ENCODE measurements around the gene ZBTB44.
"Not testable (repeated sequence)": the region's sequence is repeated elsewhere in the genome, so short reads cannot be mapped to it uniquely, and the experiment has no call there.

ZBTB44 gene, protein sequence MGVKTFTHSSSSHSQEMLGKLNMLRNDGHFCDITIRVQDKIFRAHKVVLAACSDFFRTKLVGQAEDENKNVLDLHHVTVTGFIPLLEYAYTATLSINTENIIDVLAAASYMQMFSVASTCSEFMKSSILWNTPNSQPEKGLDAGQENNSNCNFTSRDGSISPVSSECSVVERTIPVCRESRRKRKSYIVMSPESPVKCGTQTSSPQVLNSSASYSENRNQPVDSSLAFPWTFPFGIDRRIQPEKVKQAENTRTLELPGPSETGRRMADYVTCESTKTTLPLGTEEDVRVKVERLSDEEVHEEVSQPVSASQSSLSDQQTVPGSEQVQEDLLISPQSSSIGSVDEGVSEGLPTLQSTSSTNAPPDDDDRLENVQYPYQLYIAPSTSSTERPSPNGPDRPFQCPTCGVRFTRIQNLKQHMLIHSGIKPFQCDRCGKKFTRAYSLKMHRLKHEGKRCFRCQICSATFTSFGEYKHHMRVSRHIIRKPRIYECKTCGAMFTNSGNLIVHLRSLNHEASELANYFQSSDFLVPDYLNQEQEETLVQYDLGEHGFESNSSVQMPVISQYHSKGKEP

DNA sequence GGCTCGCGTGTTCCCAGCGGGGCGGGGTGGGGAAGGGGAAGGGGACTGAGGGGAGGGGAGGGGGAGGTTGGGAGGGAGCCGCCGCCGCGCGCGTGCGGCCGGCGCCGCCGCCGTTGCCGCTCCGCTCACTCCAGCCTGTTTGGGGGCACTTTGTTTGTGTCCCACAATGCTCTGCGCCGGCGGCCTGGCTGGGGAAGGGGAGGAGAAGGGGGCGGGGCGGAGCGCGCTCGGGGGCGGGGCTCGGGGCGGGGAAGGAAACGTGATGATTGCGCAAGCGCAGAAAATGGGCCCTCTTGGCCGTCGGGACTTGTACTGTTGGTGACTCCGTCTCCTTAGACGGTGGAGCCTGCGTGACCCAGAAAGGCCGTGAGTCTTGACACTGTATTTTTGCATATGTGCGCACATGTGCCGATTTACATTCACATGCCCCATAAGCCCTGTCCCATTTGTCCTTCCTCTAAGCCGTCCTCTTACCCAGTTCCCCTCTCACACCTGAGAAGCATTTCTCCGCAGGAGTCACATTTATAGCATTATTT is at the start of gene ZBTB44:
ZBTB44 (minus strand) TSS at position 168 of the 536 bp plus-strand sequence. CDS start 53,044 bp downstream, outside the sequence.
- DNase-seq, result peak; percentile 73

DNA sequence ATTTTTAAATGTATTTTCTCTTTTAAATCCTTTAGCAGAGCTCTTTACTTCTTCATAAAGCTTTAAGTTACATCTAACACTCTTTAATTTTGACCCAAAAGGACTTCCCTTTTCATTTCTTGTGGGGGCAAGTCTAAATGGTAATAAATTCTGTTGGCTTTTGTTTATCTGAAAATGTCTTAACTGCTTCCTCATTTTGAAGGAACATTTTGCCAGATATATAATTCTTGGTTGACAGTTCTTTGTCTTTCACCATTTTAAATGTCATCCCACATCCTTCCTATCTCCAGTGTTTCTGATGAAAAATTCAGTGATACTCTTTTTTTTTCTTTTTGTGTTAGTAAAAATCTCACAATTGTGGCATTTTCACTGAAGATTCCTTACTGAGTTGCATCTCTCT is 44.7 kb upstream of the ZBTB44 start:
- DNase-seq, result no peak

DNA sequence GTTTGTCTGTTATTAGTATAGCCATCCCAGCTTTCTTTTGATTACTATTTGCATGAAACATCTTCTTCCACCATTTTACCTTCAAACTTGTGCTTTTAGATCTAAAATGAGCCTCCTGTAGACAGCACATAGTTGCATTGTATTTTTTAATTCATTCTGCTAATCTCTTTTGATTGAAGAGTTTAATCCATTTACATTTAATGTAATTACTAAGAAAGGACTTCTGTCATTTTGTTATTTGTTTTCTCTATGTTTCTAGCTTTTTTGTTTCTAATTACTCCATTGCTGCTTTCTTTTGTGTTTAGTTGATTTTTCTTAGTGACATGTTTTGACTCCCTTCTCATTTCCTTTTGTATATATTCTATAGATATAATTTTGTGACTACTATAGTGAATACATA is 43.7 kb upstream of the ZBTB44 start:
- no peak for DNase-seq

DNA sequence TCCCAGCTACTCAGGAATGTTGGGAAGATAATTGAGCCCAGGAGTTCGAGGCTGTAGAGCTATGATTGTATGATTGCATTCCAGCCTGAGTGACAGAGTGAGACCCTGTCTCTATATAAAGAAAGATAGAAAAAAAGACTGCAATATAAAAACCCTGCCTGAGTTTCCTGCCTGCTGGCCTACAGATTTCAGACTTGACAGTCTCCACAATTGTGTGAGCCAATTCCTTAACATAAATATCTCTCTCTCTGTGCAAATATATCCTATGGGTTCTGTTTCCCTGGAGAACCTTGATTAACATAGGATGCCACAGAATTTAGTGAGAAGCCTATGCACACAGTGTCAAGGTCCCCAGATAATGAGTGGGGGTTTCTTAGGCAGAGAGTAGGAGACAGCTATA is 32.5 kb upstream of the ZBTB44 start:
- no peak for DNase-seq

DNA sequence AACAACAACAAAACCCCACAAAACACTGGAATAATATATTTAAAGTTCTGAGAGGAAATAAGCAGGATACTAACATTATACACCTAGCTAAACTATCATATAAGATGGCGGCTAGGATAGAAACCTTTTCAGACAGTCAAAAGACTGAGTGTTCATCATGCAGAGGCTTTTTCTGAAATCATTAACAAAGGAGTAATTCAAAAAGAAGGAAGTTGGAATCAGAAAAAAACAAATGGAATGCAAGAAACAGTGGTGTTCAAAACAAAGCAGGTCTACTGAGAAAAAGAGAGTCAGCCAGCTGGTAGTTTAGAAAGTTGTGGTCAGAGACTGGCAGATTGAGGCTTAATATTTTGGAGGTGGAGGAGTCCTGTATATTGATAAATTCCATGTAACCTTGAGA is 30.1 kb upstream of the ZBTB44 start:
- DNase-seq, result no peak

DNA sequence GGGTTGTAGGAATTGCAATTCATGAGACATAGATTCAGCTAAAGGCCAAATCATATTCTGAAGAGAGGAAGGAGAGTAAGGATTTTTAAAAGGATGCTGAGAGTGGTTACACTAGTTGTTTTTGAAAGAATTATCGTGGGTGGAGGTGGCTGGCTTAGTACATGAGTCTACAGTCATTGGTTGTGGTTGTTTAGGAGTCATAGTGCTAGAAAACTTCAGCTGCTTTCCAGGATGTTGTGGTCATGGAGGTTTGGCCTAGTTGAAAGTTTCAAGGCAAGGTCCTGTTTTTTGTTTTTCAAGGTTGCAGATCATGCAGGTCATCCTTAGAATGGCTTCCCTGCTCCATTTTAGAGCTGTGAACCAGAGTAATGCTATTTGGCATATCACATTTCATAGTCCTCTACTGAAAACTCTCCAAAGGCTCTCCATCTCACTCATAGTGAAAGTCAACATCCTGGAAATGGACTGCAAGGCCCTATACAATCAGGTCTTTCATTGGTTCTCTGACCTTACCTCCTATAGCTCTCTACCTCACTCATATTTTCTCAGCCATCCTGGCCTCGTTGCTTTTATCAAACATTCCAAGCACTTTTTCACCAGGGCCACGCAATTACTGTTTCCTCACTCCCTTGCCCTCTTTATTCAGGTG is 26.1 kb upstream of the ZBTB44 start:
- no peak for DNase-seq

DNA sequence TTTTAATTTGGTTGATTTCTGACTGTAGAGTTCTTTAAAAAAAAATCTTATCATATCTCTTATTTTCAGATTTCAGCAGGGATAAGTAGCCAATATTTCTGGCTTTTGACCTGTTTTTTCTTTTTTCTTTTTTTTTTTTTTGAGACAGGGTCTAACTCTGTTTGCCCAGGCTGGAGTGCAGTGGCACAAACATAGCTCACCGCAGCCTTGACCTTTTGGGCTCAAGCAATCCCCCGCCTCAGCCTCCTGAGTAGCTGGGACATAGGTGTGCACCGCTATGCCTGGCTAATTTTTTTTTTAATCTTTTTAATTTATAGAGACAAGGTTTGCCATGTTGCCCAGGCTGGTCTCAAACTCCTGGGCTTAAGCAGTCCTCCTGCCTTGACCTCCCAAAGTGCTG is 23.9 kb upstream of the ZBTB44 start:
- DNase-seq, result no peak

DNA sequence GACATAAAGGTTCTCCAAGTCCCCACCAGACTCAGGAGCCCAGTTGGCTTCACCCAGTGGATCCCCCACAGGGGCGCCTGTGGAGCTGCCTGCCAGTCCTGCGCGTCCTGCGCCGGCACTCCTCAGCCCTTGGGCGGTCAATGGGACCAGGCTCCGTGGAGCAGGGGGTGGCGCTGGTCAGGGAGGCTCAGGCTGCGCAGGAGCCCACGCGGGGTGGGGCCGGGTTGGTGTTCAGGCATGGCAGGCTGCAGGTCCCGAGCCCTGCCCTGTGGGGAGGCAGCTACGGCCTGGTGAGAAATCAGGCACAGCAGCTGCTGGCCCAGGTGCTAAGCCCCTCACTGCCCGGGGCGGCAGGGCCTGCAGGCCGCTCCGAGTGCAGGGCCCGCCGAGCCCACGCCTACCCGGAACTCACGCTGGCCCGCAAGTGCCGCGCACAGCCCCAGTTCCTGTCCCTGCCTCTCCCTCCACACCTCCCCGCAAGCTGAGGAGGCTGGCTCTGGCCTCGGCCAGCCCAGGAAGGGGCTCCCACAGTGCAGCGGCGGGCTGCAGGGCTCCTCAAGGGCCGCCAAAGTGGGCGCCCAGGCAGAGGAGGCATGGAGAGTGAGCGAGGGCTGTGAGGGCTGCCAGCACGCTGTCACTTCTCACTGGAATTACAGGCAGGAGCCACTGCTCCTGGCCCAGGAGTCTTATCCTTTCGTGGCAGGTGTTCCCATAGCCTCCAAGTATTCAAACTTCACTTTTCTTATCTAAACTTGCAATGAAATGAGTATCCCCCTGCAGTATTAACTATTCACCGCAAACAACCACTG is 22.8 kb upstream of the ZBTB44 start:
- no peak for DNase-seq

DNA sequence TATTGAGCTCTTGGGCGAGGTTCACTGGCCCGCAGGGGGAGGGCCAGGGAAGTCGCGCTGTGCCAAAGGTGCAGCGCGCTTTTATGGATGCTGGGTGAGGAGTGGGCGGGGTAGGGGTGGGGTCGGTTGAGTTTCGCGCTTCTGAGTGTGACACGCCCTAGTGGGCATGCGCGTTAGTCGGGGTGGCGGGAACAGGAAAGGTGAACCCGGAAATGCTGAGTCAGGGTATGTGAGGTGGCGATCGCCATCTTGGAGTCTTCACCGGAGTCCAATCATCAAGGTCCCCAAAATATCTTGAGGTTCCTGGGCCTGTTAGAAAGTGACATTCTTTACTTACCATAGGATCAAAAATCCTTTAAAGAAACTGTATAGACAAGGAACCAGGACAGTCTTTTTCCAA is 16.7 kb upstream of the ZBTB44 start:
- not testable (repeated sequence) for DNase-seq

DNA sequence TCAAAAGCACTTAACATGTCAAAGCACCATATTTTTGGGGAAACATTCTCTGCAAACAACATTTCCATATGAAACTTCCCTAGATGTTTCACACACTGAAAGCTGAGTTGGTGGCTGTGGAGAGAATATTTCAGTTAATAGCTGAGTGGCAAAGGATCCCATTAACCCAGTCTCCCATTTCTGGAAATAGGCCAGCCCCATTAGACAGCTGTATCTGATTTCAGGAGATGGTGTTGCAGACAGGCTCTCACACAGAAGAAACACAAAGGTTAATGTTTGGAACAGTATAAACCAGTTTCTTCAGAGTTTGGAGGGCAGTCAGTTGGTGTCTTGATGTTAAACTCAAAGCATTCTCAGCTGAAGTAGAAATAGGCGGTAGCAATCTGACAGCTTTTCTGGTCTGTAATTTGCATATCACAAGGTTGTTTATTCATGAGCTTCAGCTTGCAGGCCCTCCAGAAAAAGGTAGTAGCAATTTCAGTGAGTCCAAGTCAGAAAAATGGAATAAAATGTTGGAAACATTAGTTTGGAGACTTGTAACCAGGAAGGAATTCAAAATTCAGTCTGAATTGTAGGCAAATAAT is 15.5 kb upstream of the ZBTB44 start:
- DNase-seq, result no peak

DNA sequence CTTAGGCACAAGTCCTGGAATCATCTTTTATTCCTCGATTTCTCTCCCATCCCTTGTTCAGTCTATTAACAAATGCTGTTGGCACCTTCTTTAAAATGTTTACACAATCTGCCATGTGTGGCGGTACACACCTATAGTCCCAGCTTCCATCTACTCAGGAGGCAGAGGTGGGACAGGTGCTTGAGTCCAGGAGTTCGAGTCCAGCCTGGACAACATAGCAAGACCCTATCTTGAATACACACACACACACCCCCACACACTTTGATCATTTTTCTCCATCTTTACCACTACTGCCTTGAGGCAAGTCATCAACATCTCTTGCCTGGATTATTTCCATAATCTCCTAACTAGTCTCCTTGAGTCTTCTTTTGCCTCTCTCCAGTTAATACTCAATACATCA is 13.7 kb upstream of the ZBTB44 start:
- no peak for DNase-seq

DNA sequence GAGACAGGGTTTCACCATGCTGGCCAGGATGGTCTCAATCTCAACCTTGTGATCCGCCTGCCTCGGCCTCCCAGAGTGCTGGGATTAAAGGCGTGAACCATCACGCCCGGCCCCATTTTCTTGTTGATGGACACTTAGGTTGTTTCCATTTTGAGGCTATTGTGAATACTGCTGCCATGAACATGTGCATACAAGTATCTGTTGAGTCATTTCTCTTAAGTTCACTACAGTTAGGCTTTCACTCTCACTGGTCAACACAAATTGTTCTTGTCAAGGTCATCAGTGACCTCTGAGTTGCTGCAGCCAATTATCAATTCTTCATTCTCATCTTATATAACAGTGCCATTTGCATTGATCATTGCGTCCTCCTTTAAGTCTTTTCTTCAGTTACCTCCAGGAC is 13.0 kb upstream of the ZBTB44 start:
- DNase-seq, result no peak

DNA sequence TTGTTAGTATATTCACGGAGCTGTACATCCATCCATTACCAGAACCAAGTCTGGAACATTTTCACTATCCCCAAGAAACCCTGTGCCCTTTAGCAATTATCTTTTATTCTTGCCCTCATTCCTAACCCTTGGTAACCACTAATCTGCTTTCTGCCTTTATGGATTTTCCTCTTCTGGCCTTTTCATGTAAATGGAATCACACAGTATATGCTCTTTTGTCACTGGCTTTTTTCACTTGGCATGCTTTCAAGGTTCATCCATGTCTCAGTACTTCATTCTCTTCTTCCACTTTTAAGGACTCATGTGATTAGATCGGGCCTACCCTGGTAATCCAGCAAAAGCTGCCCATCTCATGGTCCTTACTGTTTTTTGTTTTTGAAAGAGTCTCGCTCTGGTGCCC is 11.0 kb upstream of the ZBTB44 start:
- no peak for DNase-seq

DNA sequence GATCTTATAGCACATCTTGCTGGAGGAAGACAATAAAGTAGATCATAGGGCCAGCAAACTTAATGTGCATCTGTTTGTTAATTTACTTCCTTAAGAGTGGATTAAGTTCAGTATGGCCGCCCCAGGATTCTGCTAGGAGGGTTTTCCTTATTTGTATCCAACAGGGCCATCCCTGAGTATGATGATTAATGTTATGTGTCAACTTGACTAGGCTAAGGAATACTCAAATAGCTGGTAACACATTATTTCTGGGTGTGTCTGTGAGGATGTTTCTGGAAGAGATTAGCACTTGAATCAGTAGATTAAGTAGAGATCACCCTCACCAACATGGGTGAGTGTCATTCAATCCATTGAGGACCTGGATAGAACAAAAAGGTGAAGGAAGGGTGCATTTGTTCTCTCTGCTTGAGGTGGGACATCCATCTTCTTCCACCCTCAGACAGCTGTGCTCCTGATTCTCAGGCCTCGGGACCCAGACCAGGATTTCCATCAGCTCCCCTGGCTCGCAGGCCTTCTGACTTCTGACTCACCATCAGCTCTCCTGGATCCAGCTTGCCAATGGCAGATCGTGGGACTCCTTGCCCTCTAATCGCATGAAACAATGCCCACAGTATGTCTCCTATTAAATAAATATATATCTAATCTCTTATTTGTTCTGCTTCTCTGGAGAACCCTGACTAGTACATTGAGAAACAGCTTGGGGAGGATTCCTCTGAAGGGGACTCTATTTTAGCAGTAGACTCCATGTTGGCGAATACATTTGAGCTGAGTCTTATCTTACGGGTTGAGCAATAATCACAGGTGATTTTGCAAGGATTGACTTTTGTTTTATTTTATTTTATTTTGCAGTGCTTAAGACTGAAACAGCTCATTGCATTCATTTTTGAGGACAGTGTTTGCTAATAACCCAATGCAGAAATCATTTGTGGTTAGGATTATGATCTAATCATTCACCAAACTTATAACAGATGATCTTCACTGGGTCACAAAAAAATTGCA is 9.0 kb upstream of the ZBTB44 start:
- peak; percentile 93 for DNase-seq

DNA sequence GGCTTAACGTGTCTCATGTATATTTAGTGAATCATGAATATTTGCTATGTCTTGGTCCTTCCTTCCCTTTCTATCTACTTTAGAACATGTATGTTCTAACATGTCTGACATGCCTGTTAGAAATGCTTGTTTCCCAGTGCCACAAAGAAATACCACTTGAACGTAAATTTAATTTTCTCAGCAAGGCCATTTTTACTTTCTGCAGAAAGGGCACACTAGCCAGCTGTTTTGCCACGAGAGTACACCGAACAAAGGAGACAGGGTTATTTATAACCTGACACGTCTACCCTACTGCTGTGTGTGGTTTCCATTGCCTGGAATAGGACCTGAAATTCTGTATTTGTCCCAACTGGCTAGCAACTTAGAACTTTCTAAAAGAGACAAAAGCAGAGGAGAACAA is 7.4 kb upstream of the ZBTB44 start:
- DNase-seq, result no peak

DNA sequence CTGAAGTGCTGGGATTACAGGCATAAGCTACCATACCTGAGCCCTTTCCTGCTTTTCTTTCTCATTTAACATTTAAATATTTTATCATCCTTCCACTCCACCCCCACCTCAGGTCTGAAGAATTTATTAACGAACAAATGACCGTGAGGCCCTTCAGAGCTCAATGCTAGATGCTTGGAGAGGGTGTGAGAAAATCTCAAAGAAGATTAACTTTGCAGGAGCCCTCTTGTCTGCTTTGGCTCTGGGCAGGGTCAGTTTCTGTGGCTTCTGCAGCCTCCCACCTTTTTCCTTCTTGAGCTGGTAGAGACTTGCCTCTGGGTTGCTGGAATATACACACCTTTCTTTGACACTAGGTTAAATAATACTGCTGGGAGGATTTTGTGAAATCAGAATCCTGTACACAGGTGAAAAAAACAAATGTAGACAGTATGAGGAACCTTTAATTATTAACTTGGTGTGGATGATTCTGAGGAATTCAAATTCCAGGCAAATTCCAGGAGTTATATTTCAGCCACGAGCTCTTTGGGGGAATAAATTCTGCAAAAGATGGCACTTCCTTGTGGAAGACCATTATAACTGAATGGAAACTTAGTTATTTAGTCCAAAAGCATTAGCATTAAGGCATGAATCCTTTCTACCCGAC is 3.4 kb upstream of the ZBTB44 start:
- DNase-seq, result no peak

DNA sequence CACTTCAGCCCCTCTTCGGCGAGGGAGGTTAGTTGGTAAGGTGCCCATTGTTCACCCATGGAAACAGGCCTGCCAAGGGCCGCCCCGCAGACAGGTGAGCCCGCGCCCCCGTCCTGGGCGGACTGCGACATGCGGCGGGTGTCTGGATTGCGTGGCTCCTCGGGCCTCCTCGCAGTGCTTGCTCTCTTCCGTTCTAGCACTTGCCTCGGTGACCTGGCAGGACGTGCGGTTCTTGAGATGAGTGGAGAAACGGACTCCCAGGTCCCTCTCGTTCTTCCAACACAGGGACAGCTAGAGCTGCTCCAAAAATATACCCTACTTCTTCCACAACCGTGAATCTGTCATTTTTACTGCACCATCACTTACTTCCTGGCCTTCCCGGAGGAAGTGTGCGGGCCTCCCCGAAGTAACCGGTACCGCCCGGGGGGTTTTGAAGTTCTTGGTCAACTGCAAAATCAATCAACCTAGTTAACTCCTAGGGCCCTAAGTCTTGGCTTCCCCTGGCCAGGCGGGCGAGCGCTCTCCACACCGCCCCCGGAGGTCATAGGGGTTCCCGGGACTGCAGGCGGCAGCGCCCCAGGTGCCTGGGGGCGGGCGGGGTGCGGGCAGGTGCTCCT is 745 bp upstream of the ZBTB44 start:
- DNase-seq, result no peak

DNA sequence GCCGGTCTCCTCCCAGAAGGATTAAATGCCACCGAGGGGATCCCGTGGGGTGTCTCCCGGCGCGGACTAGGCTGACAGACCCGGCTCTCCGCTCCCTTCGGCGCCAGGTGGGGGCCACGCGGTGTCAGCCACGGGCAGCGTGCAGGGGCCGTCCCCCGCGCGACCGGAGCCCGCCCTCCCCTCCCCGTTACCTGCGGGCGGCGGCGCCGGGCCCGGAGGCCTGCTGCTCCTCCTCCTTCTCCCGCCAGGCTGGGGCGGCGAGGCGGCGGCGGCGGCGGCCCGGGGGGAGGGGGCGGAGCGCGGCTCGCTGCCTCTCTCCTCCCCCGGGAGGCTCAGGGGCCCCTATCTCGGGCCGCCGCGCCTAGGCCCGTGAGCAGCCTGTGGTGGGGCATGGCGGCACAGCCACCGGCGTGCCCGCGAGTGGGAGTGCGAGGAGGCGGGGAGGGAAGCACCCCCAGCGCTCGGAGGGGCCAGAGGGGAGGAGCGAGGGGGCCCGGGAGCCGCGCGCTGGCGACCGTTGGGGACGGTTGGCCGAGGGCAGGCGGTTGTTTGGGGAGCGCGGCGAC is 450 bp downstream of the ZBTB44 start:
- peak; percentile 37 for DNase-seq

DNA sequence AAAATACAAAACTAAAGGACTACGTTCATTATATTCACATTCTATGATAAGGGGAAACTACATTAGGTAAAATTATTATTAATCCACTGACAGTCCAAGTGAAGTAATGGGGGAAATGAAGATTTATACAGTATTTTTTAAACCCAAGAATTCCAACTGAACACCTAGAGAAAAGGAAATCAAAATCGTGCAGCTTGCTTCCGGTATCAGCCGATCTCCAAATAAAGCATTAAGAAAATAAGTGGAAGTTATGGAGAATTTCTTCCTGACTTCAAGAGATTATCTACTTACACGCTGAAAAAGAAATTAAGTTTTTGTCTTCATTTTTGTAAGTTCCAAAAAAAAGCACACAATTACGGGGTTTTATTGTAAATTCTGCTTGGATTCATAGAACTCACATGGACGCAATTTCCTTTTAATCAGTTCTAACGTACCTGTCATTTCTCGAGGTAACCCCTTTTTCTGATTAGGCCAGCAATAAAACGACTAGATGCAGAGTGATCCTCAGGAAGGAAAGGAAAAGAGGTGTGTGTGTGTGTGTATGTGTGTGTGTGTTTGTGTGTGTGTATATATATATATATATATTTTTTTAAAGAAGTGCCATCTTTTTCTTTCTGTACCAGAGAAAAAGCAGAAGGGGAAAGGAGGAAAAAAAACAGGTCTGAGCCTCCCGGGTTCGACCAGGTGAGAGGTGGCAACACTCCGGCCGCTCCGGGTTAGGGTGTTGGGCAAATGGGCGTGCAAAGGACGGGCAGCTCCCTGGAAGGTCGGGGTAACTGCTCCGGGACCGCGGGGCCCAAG is 1.1 kb downstream of the ZBTB44 start:
- peak; percentile 2 for DNase-seq
